Activated CD4-positive, alpha-beta memory T cell treated with anti-CD3 and anti-CD28 coated beads for 36 hours (primary cell): ENCODE data around the gene OCIAD2. TPM values are rescaled to one million over a fixed set of nuclear protein-coding genes. Genes with fewer than 3 reads are reported as not detected.
"Not testable (repeated sequence)": the region's sequence is repeated elsewhere in the genome, so short reads cannot be mapped to it uniquely, and the experiment has no call there.

Experiments used
- CTCF ChIA-PET: fragments of 350-600 bp; sonication (Branson Sonifier 250); formaldehyde crosslinking; loops from one replicate; lab custom pipeline; 2021; ENCODE audit warnings: antibody characterized with exemption, inconsistent platforms; lab: Charles Lee
- POLR2A ChIA-PET: fragments of 350-600 bp; sonication (Branson Sonifier 250); formaldehyde crosslinking; loops from one replicate; lab custom pipeline; 2021; ENCODE audit warnings: antibody characterized with exemption; lab: Charles Lee
- DNase-seq: peaks from one replicate; pipeline ENCODE4 v3.0.0-alpha.2; 2020
- H3K27ac Mint-ChIP-seq: one replicate; pipeline ENCODE4 v1.8.0; 2021; ENCODE audit warnings: mixed read lengths
- H3K27me3 Mint-ChIP-seq: one replicate; pipeline ENCODE4 v1.8.0; 2021; ENCODE audit warnings: mixed read lengths
- H3K36me3 Mint-ChIP-seq: one replicate; pipeline ENCODE4 v1.8.0; 2021; ENCODE audit warnings: mixed read lengths
- H3K4me1 Mint-ChIP-seq: one replicate; pipeline ENCODE4 v1.8.0; 2021; ENCODE audit warnings: low read depth, mixed read lengths
- H3K4me3 Mint-ChIP-seq: one replicate; pipeline ENCODE4 v1.8.0; 2021; ENCODE audit warnings: mild to moderate bottlenecking, mixed read lengths
- H3K9me3 Mint-ChIP-seq: one replicate; pipeline ENCODE4 v1.8.0; 2021; ENCODE audit warnings: mixed read lengths
- intact Hi-C: fragments of 100-400 bp; cut with micrococcal nuclease; formaldehyde crosslinking; loops from one replicate; pipeline ENCODE4 v1.15.1; 2023
- total RNA-seq, 2 experiments: library from RNA; stranded (reverse); gene quantifications; one replicate each; pipeline ENCODE4 v1.2.3, GENCODE V29; 2021

Gene OCIAD2
- total RNA-seq, 2 experiments from 2014 or later: 54.2 to 71.6 TPM

DNA sequence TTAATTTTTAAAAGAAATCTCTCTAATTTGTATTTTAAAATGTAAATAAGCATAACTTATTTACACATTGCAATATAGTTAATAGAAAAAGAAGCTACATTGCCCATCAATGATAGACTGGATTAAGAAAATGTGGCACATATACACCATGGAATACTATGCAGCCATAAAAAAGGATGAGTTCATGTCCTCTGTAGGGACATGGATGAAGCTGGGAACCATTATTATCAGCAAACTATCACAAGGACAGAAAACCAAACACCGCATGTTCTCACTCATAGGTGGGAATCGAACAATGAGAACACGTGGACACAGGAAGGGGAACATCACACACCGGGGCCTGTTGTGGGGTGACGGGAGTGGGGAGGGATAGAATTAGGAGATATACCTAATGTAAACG, 57.8 kb downstream of the OCIAD2 start:
- Mint-ChIP-seq H3K4me1 (peaks cover 13% of the 10 kb centered on the region), H3K36me3 (peaks cover 40% of the 10 kb centered on the region)
- H3K9me3 Mint-ChIP-seq, H3K27me3 Mint-ChIP-seq, POLR2A ChIA-PET, DNase-seq, H3K27ac Mint-ChIP-seq, H3K4me3 Mint-ChIP-seq, intact Hi-C loops: not testable (repeated sequence)
- CTCF ChIA-PET: interaction anchor here (1.4 kb wide), 1 partner anchor 11 kb away, joined by 3 read pairs; no protein-coding TSS in a partner anchor

DNA sequence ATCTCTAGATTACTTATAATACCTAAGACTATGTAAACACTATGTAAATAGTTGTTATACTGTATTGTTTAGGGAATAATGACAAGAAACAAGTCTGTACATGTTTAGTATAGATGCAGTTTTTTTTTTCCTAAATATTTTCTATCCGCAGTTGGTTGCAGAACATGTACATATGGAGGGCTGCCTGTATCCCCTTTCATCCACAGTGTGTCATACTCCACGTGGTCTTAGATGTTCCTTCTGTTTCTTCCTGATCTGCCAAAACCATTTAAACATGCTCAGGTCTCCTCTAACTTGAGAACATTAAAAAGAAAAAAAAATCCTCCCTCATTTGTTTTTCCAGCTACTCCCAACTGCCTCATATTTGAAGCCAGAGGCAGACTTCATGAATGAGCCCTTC, 61.7 kb downstream of the OCIAD2 start:
- DNase-seq: no peak
- Mint-ChIP-seq H3K4me1 (peaks cover 7% of the 10 kb centered on the region), H3K4me3 (no peak overlapping the region), H3K27me3 (no peaks in the 10 kb centered on the region), H3K27ac (no peak overlapping the region), H3K36me3 (peaks cover 42% of the 10 kb centered on the region), H3K9me3 (peaks cover 2% of the 10 kb centered on the region)
- CTCF ChIA-PET: no interaction called here
- intact Hi-C loops: no loop called here
- POLR2A ChIA-PET: interaction anchor here (0.6 kb wide), 1 partner anchor 219 kb away, joined by 4 read pairs; no protein-coding TSS in a partner anchor

DNA sequence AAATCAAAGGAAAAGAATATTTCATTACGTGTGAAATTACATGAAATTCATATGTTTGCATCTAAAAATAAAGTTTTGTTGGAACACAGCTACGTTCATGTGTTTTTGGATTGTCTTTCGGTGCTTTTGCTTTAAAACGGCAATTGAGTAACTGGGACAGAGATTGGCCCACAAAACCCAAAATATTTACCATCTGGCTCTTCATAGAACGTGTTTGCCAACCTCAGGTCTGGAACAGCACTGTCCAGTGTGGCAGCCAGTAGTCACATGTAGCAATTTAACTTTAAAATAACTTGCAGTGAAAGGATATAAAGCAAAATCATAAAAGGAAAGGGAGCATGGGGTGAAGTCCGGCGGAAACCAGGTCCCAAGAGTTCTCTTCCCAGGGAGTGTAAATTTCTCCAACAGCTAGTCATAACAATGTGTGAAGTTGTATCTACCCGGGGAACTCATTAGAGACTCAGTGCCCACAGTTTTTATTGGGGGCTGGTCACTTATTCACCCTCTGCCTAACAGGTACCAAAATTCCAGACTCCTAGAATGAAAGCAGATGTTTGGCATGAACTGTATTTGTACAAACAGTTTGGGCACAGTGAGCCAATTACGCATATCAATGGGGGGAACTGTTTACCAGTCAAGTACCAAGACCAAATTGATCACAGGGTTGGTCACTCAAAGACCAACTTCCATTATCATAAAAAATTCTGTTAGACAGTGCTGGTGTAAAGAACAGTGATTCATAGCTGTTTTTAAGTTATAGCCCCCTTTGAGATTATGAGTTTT, 65.3 kb downstream of the OCIAD2 start:
- no peak overlapping the region for H3K4me3 Mint-ChIP-seq
- POLR2A ChIA-PET: no interaction called here
- DNase-seq: no peak
- peaks cover 12% of the 10 kb centered on the region for H3K4me1 Mint-ChIP-seq
- intact Hi-C loops: no loop called here
- no peaks in the 10 kb centered on the region for H3K27me3 Mint-ChIP-seq
- no peak overlapping the region for H3K27ac Mint-ChIP-seq
- H3K9me3 Mint-ChIP-seq: no peaks in the 10 kb centered on the region
- CTCF ChIA-PET: interaction anchor here (0.9 kb wide), 1 partner anchor 11 kb away, joined by 3 read pairs; no protein-coding TSS in a partner anchor
- H3K36me3 Mint-ChIP-seq: peaks cover 38% of the 10 kb centered on the region

DNA sequence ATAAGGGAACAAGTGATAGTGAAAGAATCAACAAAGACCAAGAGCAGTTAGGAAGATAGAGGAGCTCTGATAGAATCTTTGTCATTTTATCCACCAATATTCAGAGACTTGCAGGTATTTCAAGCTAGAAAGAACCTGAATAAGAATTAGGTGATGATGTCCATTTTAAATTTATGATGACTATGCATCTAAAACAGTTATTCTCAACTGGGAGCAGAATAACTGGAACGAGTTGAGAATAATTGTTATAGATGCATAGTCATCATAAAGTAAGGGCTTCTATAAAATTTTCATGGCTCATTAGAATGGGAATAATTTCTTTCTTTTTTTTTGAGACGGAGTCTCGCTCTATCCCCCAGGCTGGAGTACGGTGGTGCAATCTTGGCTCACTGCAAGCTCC, 69.9 kb downstream of the OCIAD2 start:
- no peak overlapping the region for H3K4me3 Mint-ChIP-seq
- no peaks in the 10 kb centered on the region for H3K27me3 Mint-ChIP-seq
- H3K4me1 Mint-ChIP-seq: peaks cover 23% of the 10 kb centered on the region
- CTCF ChIA-PET: no interaction called here
- H3K9me3 Mint-ChIP-seq: no peaks in the 10 kb centered on the region
- H3K36me3 Mint-ChIP-seq: peaks cover 24% of the 10 kb centered on the region
- POLR2A ChIA-PET: no interaction called here
- DNase-seq: no peak
- intact Hi-C loops: loop anchor here (10.0 kb wide), 1 partner anchor 128 kb away; no protein-coding TSS in a partner anchor
- H3K27ac Mint-ChIP-seq: no peak overlapping the region

Other genes starting within 250 kb of the OCIAD2 start
- gene FRYL, start 126.5 kb downstream of the OCIAD2 start, total RNA-seq: 10 to 100 TPM; 59.1 to 67.3 TPM
- gene OCIAD1, start 75.7 kb downstream of the OCIAD2 start, total RNA-seq: 100 to 1,000 TPM; 100 to 107 TPM
- not detected for gene CWH43, start 79.5 kb upstream of the OCIAD2 start, total RNA-seq